HepG2 (cell line): ENCODE measurements around the gene DISP2. TPM values are rescaled to one million over a fixed set of nuclear protein-coding genes. Genes with fewer than 3 reads are reported as not detected.

ENCODE experiments used
- ASH2L ChIP-seq: fragments of 300-600, 200-600 bp; sonication (generic); IDR thresholded peaks from 2 replicates; pipeline ENCODE4 v1.7.0; 2017; ENCODE audit warnings: low read depth, mild to moderate bottlenecking, moderate library complexity, mixed read lengths, low read length; ENCODE audit not compliant: insufficient read length
- DR1 ChIP-seq: sonication (generic); formaldehyde crosslinking; IDR thresholded peaks from 2 replicates; pipeline ENCODE4 v1.8.0; 2021; ENCODE audit warnings: mild to moderate bottlenecking, missing genetic modification reagents, inconsistent platforms
- IKZF1 ChIP-seq: fragments of 450-650 bp; IDR thresholded peaks from 2 replicates; pipeline ENCODE4 v1.7.1; 2016
- JUNB ChIP-seq: sonication (generic); formaldehyde crosslinking; IDR thresholded peaks from 2 replicates; pipeline ENCODE4 v1.8.0; 2022; ENCODE audit warnings: missing genetic modification reagents, mild to moderate bottlenecking, borderline replicate concordance
- KDM5B ChIP-seq: sonication (generic); formaldehyde crosslinking; IDR thresholded peaks from 2 replicates; pipeline ENCODE4 v1.4.0; 2020; ENCODE audit warnings: missing genetic modification reagents, mild to moderate bottlenecking, borderline replicate concordance
- NR2F2 ChIP-seq: IDR thresholded peaks from 2 replicates; pipeline ENCODE4 v1.6.1; 2012; ENCODE audit warnings: low read depth, inconsistent platforms, borderline replicate concordance
- U2AF1 ChIP-seq: fragments of 200-400 bp; formaldehyde crosslinking; optimal IDR thresholded peaks from 2 replicates; pipeline ENCODE3; 2017; ENCODE audit warnings: mild to moderate bottlenecking, low read depth, low read length
- ZBTB8A ChIP-seq: sonication (generic); formaldehyde crosslinking; IDR thresholded peaks from 2 replicates; pipeline ENCODE4 v1.4.0; 2020; ENCODE audit warnings: mild to moderate bottlenecking, low read depth, missing genetic modification reagents, borderline replicate concordance
- ZC3H4 ChIP-seq: sonication (generic); formaldehyde crosslinking; IDR thresholded peaks from 2 replicates; pipeline ENCODE4 v1.4.0; 2020; ENCODE audit warnings: missing genetic modification reagents, borderline replicate concordance
- ZMYM3 ChIP-seq: sonication (generic); formaldehyde crosslinking; IDR thresholded peaks from 2 replicates; pipeline ENCODE4 v1.5.1; 2020; ENCODE audit warnings: mild to moderate bottlenecking, missing genetic modification reagents
- ZNF350 ChIP-seq: sonication (generic); formaldehyde crosslinking; IDR thresholded peaks from 2 replicates; pipeline ENCODE4 v1.4.0; 2020; ENCODE audit warnings: mild to moderate bottlenecking, low read depth, missing genetic modification reagents, borderline replicate concordance
- polyA plus RNA-seq, 8 experiments: library from polyadenylated mRNA; depleted of rRNA in 3 of 8; stranded (reverse) in 7 of 8; unstranded in 1 of 8; fragments of >200 nt; fragmentation: Illumina TruSeq in 4 of 8; extraction: Trizol in 4 of 8; gene quantifications; 2 replicates each; pipeline versions ENCODE4 v1.2.1 to v1.2.3, GENCODE V29; 2011 to 2016; ENCODE audit warnings: low read depth in 4 of 8, missing spikeins in 1 of 8, mixed read lengths in 1 of 8; ENCODE audit not compliant: insufficient read depth in 1 of 8
- total RNA-seq, 5 experiments: library from RNA; depleted of rRNA; stranded (reverse); fragments of >200 nt; fragmentation: Illumina TruSeq; extraction: Trizol; gene quantifications; 2 replicates each; pipeline ENCODE4 v1.2.3, GENCODE V29; 2016; ENCODE audit warnings: low read depth in 1 of 5
- TF ChIP-seq, protein P1 (sequence below): IDR thresholded peaks from 2 replicates; pipeline ENCODE4 v1.4.0; 2020; ENCODE audit warnings: mild to moderate bottlenecking, missing genetic modification reagents
- TF ChIP-seq, protein P2 (sequence below): sonication (generic); formaldehyde crosslinking; IDR thresholded peaks from 2 replicates; pipeline ENCODE4 v1.8.1; 2023; ENCODE audit warnings: mild to moderate bottlenecking, inconsistent platforms, moderate library complexity, missing genetic modification reagents, borderline replicate concordance
- TF ChIP-seq, protein P3 (sequence below): sonication (generic); formaldehyde crosslinking; IDR thresholded peaks from 2 replicates; pipeline ENCODE4 v1.4.0; 2020; ENCODE audit warnings: missing genetic modification reagents, borderline replicate concordance
- TF ChIP-seq, protein P4 (sequence below): sonication (generic); formaldehyde crosslinking; IDR thresholded peaks from 2 replicates; pipeline ENCODE4 v1.5.0; 2020; ENCODE audit warnings: mild to moderate bottlenecking, missing genetic modification reagents
- TF ChIP-seq, protein P5 (sequence below): IDR thresholded peaks from 2 replicates; pipeline ENCODE4 v1.6.1; 2018; ENCODE audit warnings: missing genetic modification reagents

DISP2 gene
- total and polyA plus RNA-seq, 2 of the 13 experiments (the other 11 are each of a cell fraction or from before 2014, with no cell fraction given): 0.09 to 0.32 TPM

DNA sequence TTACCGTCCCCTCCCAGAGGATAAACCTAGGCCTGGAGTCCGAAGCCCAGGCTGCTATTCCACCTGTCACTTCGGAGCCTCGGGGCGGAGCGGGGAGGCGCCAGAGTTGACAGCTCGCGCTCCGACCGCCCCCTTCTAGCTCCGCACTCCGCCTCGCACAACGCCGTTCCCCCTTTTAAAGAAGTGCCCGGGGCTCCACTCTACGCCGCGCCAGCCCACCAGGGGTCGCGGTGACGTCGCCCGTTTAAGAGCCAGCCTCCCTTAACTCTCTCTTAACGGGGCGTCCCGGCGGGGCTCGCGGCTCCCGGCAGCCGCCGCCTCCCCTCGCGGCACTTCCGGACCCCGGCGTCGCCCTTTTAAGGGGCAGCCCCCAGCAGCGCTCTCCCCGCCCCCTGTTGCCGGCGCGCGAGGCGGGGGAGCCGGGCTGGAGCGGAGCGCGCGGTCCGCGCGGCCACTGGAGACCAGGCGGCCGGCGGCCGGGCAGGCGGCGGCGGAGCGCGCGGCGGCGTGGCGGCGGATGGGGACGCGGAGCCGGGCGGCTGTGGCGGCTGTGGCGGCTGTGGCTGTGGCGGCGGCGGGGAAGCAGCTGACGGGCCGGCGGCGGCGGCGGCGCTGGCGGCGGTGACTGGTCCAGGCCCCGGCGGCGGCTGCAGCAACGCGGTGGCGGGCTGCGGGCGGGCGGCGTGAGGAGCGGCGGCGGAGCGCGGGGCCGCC lies 34.6 kb upstream of the DISP2 start, which contains the start of gene INAFM2 (continued):
- TF ChIP-seq KDM5B: peak; percentile 36; the same call in 1 of the 2 replicates
- no peak for TF ChIP-seq NR2F2
- TF ChIP-seq, protein P1, sequence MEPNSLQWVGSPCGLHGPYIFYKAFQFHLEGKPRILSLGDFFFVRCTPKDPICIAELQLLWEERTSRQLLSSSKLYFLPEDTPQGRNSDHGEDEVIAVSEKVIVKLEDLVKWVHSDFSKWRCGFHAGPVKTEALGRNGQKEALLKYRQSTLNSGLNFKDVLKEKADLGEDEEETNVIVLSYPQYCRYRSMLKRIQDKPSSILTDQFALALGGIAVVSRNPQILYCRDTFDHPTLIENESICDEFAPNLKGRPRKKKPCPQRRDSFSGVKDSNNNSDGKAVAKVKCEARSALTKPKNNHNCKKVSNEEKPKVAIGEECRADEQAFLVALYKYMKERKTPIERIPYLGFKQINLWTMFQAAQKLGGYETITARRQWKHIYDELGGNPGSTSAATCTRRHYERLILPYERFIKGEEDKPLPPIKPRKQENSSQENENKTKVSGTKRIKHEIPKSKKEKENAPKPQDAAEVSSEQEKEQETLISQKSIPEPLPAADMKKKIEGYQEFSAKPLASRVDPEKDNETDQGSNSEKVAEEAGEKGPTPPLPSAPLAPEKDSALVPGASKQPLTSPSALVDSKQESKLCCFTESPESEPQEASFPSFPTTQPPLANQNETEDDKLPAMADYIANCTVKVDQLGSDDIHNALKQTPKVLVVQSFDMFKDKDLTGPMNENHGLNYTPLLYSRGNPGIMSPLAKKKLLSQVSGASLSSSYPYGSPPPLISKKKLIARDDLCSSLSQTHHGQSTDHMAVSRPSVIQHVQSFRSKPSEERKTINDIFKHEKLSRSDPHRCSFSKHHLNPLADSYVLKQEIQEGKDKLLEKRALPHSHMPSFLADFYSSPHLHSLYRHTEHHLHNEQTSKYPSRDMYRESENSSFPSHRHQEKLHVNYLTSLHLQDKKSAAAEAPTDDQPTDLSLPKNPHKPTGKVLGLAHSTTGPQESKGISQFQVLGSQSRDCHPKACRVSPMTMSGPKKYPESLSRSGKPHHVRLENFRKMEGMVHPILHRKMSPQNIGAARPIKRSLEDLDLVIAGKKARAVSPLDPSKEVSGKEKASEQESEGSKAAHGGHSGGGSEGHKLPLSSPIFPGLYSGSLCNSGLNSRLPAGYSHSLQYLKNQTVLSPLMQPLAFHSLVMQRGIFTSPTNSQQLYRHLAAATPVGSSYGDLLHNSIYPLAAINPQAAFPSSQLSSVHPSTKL (CRISPR knock-in tag): peak; percentile 48; the same call in 1 of the 2 replicates
- TF ChIP-seq ZNF350 (CRISPR knock-in tag): 0 out of 2 replicates have a peak, but pooled peaks have one; percentile 24
- TF ChIP-seq, protein P2, sequence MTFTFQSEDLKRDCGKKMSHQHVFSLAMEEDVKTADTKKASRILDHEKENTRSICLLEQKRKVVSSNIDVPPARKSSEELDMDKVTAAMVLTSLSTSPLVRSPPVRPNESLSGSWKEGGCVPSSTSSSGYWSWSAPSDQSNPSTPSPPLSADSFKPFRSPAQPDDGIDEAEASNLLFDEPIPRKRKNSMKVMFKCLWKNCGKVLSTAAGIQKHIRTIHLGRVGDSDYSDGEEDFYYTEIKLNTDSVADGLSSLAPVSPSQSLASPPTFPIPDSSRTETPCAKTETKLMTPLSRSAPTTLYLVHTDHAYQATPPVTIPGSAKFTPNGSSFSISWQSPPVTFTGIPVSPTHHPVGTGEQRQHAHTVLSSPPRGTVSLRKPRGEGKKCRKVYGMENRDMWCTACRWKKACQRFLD: no peak
- no peak for TF ChIP-seq U2AF1
- no peak for TF ChIP-seq JUNB
- no peak for TF ChIP-seq ZC3H4 (CRISPR knock-in tag)
- TF ChIP-seq DR1 (CRISPR knock-in tag): no peak
- TF ChIP-seq ZBTB8A (CRISPR knock-in tag): no peak
- peak; percentile 35 for TF ChIP-seq ASH2L
- TF ChIP-seq, protein P3, sequence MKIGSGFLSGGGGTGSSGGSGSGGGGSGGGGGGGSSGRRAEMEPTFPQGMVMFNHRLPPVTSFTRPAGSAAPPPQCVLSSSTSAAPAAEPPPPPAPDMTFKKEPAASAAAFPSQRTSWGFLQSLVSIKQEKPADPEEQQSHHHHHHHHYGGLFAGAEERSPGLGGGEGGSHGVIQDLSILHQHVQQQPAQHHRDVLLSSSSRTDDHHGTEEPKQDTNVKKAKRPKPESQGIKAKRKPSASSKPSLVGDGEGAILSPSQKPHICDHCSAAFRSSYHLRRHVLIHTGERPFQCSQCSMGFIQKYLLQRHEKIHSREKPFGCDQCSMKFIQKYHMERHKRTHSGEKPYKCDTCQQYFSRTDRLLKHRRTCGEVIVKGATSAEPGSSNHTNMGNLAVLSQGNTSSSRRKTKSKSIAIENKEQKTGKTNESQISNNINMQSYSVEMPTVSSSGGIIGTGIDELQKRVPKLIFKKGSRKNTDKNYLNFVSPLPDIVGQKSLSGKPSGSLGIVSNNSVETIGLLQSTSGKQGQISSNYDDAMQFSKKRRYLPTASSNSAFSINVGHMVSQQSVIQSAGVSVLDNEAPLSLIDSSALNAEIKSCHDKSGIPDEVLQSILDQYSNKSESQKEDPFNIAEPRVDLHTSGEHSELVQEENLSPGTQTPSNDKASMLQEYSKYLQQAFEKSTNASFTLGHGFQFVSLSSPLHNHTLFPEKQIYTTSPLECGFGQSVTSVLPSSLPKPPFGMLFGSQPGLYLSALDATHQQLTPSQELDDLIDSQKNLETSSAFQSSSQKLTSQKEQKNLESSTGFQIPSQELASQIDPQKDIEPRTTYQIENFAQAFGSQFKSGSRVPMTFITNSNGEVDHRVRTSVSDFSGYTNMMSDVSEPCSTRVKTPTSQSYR: peak; percentile 14; the same call in 1 of the 2 replicates
- no peak for TF ChIP-seq ZMYM3
- TF ChIP-seq, protein P4, sequence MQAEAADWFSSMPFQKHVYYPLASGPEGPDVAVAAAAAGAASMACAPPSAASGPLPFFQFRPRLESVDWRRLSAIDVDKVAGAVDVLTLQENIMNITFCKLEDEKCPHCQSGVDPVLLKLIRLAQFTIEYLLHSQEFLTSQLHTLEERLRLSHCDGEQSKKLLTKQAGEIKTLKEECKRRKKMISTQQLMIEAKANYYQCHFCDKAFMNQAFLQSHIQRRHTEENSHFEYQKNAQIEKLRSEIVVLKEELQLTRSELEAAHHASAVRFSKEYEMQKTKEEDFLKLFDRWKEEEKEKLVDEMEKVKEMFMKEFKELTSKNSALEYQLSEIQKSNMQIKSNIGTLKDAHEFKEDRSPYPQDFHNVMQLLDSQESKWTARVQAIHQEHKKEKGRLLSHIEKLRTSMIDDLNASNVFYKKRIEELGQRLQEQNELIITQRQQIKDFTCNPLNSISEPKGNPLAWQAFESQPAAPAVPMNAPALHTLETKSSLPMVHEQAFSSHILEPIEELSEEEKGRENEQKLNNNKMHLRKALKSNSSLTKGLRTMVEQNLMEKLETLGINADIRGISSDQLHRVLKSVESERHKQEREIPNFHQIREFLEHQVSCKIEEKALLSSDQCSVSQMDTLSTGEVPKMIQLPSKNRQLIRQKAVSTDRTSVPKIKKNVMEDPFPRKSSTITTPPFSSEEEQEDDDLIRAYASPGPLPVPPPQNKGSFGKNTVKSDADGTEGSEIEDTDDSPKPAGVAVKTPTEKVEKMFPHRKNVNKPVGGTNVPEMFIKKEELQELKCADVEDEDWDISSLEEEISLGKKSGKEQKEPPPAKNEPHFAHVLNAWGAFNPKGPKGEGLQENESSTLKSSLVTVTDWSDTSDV (CRISPR knock-in tag): no peak
- TF ChIP-seq, protein P5, sequence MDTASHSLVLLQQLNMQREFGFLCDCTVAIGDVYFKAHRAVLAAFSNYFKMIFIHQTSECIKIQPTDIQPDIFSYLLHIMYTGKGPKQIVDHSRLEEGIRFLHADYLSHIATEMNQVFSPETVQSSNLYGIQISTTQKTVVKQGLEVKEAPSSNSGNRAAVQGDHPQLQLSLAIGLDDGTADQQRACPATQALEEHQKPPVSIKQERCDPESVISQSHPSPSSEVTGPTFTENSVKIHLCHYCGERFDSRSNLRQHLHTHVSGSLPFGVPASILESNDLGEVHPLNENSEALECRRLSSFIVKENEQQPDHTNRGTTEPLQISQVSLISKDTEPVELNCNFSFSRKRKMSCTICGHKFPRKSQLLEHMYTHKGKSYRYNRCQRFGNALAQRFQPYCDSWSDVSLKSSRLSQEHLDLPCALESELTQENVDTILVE (CRISPR knock-in tag): peak; percentile 61; the same call in 1 of the 2 replicates
- no peak for TF ChIP-seq IKZF1
